DMS114 treated with DMSO at 0.1 percent for 48 hours (cell line): Measurements from ENCODE around the gene ARHGAP6.

Experiments used
- DNase-seq: peaks from one replicate; lab custom pipeline; 2025; ENCODE audit not compliant: unreplicated experiment; lab: John Stamatoyannopoulos, UW

Gene ARHGAP6

GRCh38 chrX:11319806-11320520 lies 345.8 kb downstream of the ARHGAP6 start:
- DNase-seq = no peak

- no peak for DNase-seq
These were observed 354.0 kb downstream of the ARHGAP6 start for GRCh38 chrX:11311706-11312105.

GRCh38 chrX:11309220-11309619 lies 356.5 kb downstream of the ARHGAP6 start:
- DNase-seq = no peak

GRCh38 chrX:11305641-11306040 lies 360.1 kb downstream of the ARHGAP6 start:
- DNase-seq = no peak

GRCh38 chrX:11304829-11305228 lies 360.9 kb downstream of the ARHGAP6 start:
- no peak for DNase-seq

GRCh38 chrX:11298600-11298999 lies 367.1 kb downstream of the ARHGAP6 start:
- DNase-seq = no peak

- no peak for DNase-seq
These were observed 369.7 kb downstream of the ARHGAP6 start for GRCh38 chrX:11296051-11296450.

GRCh38 chrX:11293113-11293512 lies 372.6 kb downstream of the ARHGAP6 start, which contains the start of gene AMELX:
Gene AMELX, plus strand, starts transcription at chrX:11293413. Its CDS starts 1,376 bp downstream, at chrX:11294789.
- DNase-seq = no peak

- no peak for DNase-seq
These were observed 375.2 kb downstream of the ARHGAP6 start for GRCh38 chrX:11290416-11291102.

- DNase-seq = no peak
These were observed 378.2 kb downstream of the ARHGAP6 start for GRCh38 chrX:11287505-11287904.

GRCh38 chrX:11285651-11286050 lies 380.1 kb downstream of the ARHGAP6 start:
- no peak for DNase-seq

- DNase-seq = no peak
These were observed 383.7 kb downstream of the ARHGAP6 start for GRCh38 chrX:11282043-11282442.

GRCh38 chrX:11273544-11273943 lies 392.2 kb downstream of the ARHGAP6 start:
- DNase-seq = no peak

- no peak for DNase-seq
These were observed 392.9 kb downstream of the ARHGAP6 start for GRCh38 chrX:11272863-11273262.

GRCh38 chrX:11272290-11272689 lies 393.4 kb downstream of the ARHGAP6 start:
- DNase-seq = no peak

- DNase-seq = no peak
These were observed 395.7 kb downstream of the ARHGAP6 start for GRCh38 chrX:11269996-11270395.

- no peak for DNase-seq
These were observed 396.7 kb downstream of the ARHGAP6 start for GRCh38 chrX:11269006-11269405.

- DNase-seq = no peak
These were observed 398.3 kb downstream of the ARHGAP6 start for GRCh38 chrX:11267425-11267824.

- no peak for DNase-seq
These were observed 399.1 kb downstream of the ARHGAP6 start for GRCh38 chrX:11266573-11267003.

- no peak for DNase-seq
These were observed 400.4 kb downstream of the ARHGAP6 start for GRCh38 chrX:11265352-11265751.

- DNase-seq = no peak
These were observed 400.8 kb downstream of the ARHGAP6 start for GRCh38 chrX:11264925-11265324.

- no peak for DNase-seq
These were observed 404.5 kb downstream of the ARHGAP6 start for GRCh38 chrX:11261260-11261659.
